ENCODE results near the gene HRH1. TPM values are rescaled to one million over a fixed set of nuclear protein-coding genes. Genes with fewer than 3 reads are reported as not detected.
"Not testable (repeated sequence)": the region's sequence is repeated elsewhere in the genome, so short reads cannot be mapped to it uniquely, and the experiment has no call there.

Gene HRH1
- 2.0 TPM for polyA plus RNA-seq (ENCODE audit: insufficient read length)
- long read RNA-seq, donor 1: 0 reads
- long read RNA-seq, donor 2: 0 reads
- long read RNA-seq, donor 3: 0 reads
- long read RNA-seq, donor 4: 0 reads
- long read RNA-seq, donor 5, full-length matches to known transcripts: 3 of 3 reads
- long read RNA-seq, donor 5, partial matches to known transcripts: 0 of 3 reads
- long read RNA-seq, donor 5, other reads (novel, unspliced or antisense): 0 of 3 reads
- long read RNA-seq, donor 6, full-length matches to known transcripts: 1 of 1 reads
- long read RNA-seq, donor 6, partial matches to known transcripts: 0 of 1 reads
- long read RNA-seq, donor 6, other reads (novel, unspliced or antisense): 0 of 1 reads
- long read RNA-seq, donor 7: 0 reads
- long read RNA-seq, donor 8, full-length matches to known transcripts: 1 of 1 reads
- long read RNA-seq, donor 8, partial matches to known transcripts: 0 of 1 reads
- long read RNA-seq, donor 8, other reads (novel, unspliced or antisense): 0 of 1 reads

GRCh38 chr3:11154036-11154952 is at the start of gene HRH1:
TSS of gene HRH1 (plus strand) at chr3:11154493. CDS start at chr3:11259038, 104,545 bp downstream.
- no peak for DNase-seq

GRCh38 chr3:11113316-11113715 is 41.0 kb upstream of the HRH1 start:
- DNase-seq: not testable (repeated sequence)

GRCh38 chr3:11115548-11115947 is 38.7 kb upstream of the HRH1 start:
- no peak for DNase-seq

GRCh38 chr3:11116336-11117059 is 37.8 kb upstream of the HRH1 start:
- no peak for DNase-seq

- no peak for DNase-seq
These were observed 36.7 kb upstream of the HRH1 start for GRCh38 chr3:11117591-11117990.

- DNase-seq: no peak
These were observed 36.1 kb upstream of the HRH1 start for GRCh38 chr3:11118181-11118682.

GRCh38 chr3:11120091-11120805 is 34.0 kb upstream of the HRH1 start:
- DNase-seq: no peak

GRCh38 chr3:11126653-11127052 is 27.6 kb upstream of the HRH1 start:
- no peak for DNase-seq

- DNase-seq: no peak
These were observed 25.3 kb upstream of the HRH1 start for GRCh38 chr3:11128682-11129632.

- no peak for DNase-seq
These were observed 23.9 kb upstream of the HRH1 start for GRCh38 chr3:11130385-11130784.

- DNase-seq: no peak
These were observed 22.9 kb upstream of the HRH1 start for GRCh38 chr3:11131371-11131770.

GRCh38 chr3:11131886-11132285 is 22.4 kb upstream of the HRH1 start:
- not testable (repeated sequence) for DNase-seq

GRCh38 chr3:11132861-11133260 is 21.4 kb upstream of the HRH1 start:
- DNase-seq: no peak

- no peak for DNase-seq
These were observed 19.5 kb upstream of the HRH1 start for GRCh38 chr3:11134794-11135193.

- no peak for DNase-seq
These were observed 18.2 kb upstream of the HRH1 start for GRCh38 chr3:11136116-11136515.

GRCh38 chr3:11136830-11137626 is 17.3 kb upstream of the HRH1 start:
- no peak for DNase-seq

GRCh38 chr3:11137627-11137959 is 16.7 kb upstream of the HRH1 start:
- DNase-seq: no peak

GRCh38 chr3:11138371-11138770 is 15.9 kb upstream of the HRH1 start:
- DNase-seq: no peak

- no peak for DNase-seq
These were observed 14.1 kb upstream of the HRH1 start for GRCh38 chr3:11140030-11140712.

Measured in left kidney (tissue), 8 donors.